ENCODE data around the gene SLC7A7. TPM values are rescaled to one million over a fixed set of nuclear protein-coding genes. Genes with fewer than 3 reads are reported as not detected.
"Not testable (repeated sequence)": the region's sequence is repeated elsewhere in the genome, so short reads cannot be mapped to it uniquely, and the experiment has no call there.

SLC7A7 gene
- total RNA-seq, 1 donor from 2014 or later = 9.7 TPM

DNA sequence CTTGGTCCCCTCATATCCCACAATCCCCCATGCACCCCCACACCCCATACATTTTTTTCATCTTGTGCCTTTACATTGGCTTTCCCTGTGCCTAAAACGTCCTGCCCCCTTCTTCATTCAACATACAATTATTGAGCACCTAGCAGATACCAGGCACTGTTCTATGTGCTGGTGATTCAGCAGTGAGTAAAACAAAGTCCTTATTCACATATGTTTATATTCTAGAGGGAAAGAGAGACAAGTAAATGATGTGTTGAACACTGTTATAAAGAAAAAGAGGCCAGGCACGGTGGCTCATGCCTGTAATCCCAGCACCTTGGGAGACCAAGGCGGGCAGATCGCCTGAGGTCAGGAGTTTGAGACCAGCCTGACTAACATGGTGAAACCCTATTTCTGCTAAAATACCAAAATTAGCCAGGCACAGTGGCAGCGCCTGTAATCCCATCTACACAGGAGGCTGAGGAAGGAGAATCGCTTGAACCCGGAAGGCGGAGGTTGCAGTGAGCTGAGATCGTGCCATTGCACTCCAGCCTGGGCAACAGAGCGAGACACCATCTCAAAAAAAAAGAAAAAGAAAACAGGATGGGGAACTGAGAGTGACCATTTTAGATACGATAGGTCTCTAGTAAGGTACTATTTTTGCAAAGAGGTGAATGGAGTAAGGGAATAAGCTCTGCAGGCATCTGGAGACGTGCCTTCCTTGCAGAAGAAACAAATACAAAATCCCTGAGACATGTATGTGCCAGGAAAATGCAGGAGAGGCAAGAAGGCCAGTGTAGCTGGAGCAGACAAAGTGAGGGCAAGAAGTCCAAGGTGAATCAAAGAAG is 12.2 kb downstream of the SLC7A7 start:
- ATAC-seq (no peak), DNase-seq (ENCODE audit: low spot score) (no peak)
- intact Hi-C loops (cut with DNase I) = no loop called here

DNA sequence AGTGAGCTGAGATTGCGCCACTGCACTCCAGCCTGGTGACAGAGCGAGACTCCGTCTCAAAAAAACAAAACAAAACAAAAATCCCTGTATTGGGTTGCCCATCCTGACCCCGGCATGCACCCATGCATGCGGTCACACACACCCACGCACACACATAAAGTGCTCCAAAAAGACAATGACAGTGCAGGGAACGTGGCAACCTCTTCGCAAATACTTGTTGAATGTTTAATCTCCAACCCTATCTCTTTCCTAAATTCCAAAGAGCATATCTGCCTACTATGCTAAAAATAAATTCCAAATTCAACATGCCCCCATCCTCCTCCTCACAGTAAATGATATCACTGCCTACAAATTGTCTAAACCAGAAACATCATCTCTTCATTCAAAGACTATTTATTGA is 13.5 kb downstream of the SLC7A7 start:
- DNase-seq (ENCODE audit: low spot score) (no peak), ATAC-seq (no peak)
- intact Hi-C loops (cut with DNase I) = no loop called here

GRCh38 chr14:22800346-22800745 is 14.9 kb downstream of the SLC7A7 start:
- ATAC-seq = no peak
- DNase-seq (ENCODE audit: low spot score) = no peak
- intact Hi-C loops (cut with DNase I) = no loop called here

DNA sequence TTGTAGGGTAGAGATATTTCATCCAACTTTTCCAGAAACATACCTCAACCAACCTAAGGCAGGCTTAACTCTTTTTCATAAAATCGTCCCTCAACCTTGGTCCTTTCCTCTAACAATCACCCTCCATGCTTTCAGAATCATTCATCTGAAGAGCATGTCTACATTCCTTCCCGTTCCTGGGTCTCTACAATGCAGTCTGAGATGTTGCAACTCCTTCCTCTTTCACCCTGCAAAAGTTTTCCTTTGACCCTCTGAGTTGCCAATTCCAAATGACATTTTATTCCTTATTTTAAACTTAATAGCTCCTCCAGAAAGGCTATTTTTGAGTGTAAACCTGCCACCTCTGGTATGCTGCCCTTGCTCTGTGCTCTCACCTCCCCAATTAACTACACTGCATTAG is 16.7 kb downstream of the SLC7A7 start:
- intact Hi-C loops (cut with DNase I) = no loop called here
- DNase-seq (ENCODE audit: low spot score) = no peak
- no peak for ATAC-seq

GRCh38 chr14:22797017-22797917 is 18.0 kb downstream of the SLC7A7 start:
- intact Hi-C loops (cut with DNase I) = no loop called here
- DNase-seq (ENCODE audit: low spot score) = no peak
- ATAC-seq = no peak

DNA sequence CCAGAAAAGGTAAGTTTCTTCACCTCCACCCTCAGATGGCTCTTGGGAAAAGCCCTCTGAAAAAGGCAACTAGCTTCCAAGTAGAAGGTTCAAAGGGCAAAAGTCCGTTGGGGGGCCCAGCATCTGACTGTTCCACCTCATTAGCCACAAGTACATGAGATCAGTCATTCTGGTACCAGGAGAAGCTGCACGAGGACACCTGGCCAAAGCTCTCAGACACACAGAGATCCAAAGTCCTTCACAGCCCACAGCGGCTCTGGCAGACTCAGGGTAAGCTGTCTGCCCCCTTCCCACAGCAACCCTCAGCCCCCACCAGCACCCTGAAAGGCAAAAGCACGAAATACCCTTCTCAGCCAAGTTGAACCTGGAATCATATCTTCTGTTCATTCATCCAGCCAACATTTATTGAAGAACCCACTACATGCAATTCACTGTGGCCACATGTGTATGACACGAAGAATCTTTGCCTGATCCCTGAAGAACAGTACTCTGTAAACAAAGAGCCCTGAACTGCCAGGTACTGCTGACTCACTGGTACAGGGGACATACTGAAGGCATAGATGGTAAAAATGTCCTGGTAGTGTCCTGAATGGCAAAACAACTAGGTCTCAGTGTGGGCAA is 19.0 kb downstream of the SLC7A7 start:
- DNase-seq (ENCODE audit: low spot score) (no peak), ATAC-seq (no peak)
- intact Hi-C loops (cut with DNase I) = no loop called here

GRCh38 chr14:22794551-22794951 is 20.7 kb downstream of the SLC7A7 start:
- DNase-seq (ENCODE audit: low spot score) = no peak
- intact Hi-C loops (cut with DNase I) = no loop called here
- no peak for ATAC-seq

- intact Hi-C loops (cut with DNase I) = no loop called here
- ATAC-seq (no peak), DNase-seq (ENCODE audit: low spot score) (no peak)
Observed at GRCh38 chr14:22793976-22794375, 21.3 kb downstream of the SLC7A7 start.

DNA sequence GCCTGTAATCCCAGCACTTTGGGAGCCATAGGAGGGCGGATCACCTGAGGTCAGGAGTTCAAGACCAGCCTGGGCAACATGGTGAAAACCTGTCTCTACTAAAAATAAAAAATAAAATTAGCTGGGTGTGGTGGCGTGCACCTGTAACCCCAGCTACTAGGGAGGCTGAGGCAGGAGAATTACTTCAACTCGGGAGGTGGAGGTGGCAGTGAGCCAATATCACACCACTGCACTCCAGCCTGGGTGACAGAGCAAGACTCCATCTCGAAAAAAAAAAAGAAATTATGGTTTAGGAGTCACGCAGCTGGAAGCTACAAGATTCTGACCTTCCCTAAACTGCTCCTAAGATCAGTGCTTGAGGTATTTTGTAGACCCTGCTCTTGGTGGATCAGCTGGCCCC is 21.7 kb downstream of the SLC7A7 start:
- intact Hi-C loops (cut with DNase I); DNase-seq (ENCODE audit: low spot score); ATAC-seq: not testable (repeated sequence)

DNA sequence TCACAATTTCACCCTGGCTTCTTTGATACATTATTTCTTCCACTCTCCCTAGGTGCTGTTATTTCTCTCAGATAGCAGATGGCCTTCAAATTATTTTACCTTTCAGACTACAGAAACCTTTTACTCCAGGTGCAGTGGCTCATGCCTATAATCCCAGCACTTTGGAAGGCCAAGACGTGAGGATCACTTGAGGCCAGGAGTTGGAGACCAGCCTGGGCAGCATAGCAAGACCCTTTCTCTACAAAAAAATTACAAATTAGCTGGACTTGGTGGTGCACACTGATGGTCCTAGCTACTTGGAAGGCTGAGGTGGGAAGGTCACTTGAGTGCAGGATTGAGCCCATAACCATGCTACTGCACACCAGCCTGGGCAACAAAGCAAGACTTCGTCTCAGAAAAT is 23.1 kb downstream of the SLC7A7 start:
- intact Hi-C loops (cut with DNase I) = no loop called here
- ATAC-seq = no peak
- DNase-seq (ENCODE audit: low spot score) = no peak

DNA sequence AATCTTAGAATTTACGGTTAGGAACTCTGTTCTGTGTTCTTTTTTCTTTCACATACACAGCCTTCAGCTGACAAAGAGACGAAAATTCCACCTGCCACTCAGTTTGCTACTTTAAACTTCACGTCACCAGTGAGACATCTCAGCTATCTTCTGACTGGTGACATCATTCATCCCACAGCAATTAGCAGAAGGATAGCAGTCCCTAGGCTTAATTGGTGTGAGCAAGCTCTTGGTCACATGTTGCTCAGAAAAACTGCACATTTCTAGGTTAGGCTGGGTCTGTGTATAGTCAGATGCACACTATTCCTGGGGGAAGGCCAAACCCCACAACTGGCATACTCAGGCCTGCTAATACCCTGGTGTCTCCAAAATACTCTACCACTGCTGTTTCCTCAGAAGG is 23.9 kb downstream of the SLC7A7 start:
- peak; percentile 17 for ATAC-seq
- intact Hi-C loops (cut with DNase I) = no loop called here

DNA sequence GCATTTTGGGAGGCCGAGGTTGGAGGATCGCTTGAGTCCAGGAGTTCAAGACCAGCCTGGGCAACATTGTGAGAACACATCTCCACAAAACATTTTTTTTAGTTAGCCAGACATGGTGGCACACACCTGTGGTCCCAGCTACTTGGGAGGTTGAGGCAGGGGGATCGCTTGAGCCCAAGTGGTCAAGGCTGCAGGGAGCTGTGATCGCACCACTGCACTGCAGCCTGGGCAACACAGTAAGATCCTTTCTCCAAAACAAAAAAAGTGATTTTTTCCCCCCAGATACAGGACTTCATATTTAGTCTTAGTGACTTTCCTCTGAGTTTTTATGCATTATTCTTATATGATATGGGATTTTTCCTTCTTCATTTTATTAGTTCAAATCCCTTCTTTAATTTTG is 28.6 kb downstream of the SLC7A7 start:
- ATAC-seq (no peak), DNase-seq (ENCODE audit: low spot score) (no peak)
- intact Hi-C loops (cut with DNase I) = no loop called here

More for the DNA sequence above, 23.9 kb downstream of the SLC7A7 start:
- no peak for DNase-seq (ENCODE audit: low spot score)

DNA sequence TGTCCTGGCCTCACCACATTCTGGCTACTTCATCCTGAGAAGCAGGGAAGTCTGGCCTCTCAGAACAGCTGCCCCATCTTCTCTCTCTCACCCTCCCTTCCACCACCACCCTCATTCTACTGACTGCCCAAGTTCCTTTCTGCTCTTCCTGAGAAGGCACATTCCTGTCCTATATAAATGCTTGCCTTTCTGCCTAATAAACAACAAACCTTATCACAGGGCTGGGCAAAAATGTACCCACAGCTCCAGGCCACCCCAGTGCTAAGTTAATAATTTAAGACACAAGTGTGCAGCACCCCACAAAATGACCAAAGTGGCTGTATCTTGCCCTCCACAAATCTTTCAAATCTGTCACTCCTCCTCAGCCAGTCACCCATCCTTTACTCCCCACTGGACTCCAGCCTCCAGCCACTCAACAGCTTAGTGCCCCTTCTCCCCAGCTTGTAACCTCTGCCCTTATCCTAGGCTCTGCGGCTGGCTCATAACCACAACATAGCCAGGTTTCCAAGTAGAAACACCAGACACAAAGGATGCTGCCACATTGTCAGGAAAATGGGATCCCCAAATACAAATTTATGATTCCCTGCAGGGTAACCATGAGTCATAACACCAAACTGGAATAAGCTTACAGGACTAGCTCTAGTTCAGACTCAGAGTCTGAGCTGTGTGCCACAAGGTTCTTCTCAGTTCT is 33.8 kb downstream of the SLC7A7 start:
- intact Hi-C loops (cut with DNase I) = no loop called here
- no peak for ATAC-seq
- DNase-seq (ENCODE audit: low spot score) = no peak

DNA sequence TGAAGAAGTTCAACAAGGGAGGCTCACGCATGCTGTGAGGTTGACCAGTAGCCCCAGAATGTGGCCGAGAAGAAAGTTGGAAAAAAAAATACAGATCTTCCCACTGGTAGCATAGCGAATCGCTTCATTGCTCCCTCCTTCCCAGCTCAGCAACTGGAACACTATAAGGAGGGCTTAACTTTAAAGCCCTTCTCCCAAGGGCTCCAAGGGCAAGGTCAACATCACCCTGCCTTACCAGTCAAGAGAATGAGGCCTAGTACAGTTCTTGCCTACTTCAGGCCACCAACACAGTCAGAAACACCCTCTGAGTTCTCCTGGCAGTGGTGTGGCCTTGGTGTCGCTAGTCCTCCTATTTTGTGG is 34.3 kb downstream of the SLC7A7 start:
- intact Hi-C loops (cut with DNase I) = no loop called here
- DNase-seq (ENCODE audit: low spot score) = no peak
- ATAC-seq = no peak

- DNase-seq (ENCODE audit: low spot score) = no peak
- intact Hi-C loops (cut with DNase I) = no loop called here
- ATAC-seq = peak; percentile 42
Observed at GRCh38 chr14:22780105-22780679, 35.0 kb downstream of the SLC7A7 start.

- no peak for ATAC-seq
- DNase-seq (ENCODE audit: low spot score) = no peak
- intact Hi-C loops (cut with DNase I) = no loop called here
Observed at GRCh38 chr14:22778084-22778483, 37.2 kb downstream of the SLC7A7 start.

DNA sequence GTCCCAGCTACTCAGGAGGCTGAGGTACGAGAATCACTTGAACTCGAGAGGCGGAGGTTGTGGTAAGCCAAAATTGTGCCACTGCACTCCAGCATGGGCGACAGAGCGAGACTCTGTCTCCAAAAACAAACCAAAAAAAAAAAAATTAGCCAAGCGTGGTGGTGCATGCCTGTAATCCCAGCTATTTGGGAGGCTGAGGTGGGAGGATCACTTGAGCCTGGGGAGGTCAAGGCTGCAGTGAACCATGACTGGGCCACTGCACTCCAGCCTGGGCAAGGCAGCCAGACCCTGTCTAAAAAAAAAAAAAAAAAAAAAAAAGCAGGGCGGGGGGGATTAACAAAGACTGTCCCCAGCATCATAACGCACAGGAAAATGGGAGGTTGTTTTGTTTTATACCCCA is 38.4 kb downstream of the SLC7A7 start:
- ATAC-seq; DNase-seq (ENCODE audit: low spot score); intact Hi-C loops (cut with DNase I): not testable (repeated sequence)

GRCh38 chr14:22776215-22776614 is 39.0 kb downstream of the SLC7A7 start:
- no peak for ATAC-seq
- intact Hi-C loops (cut with DNase I) = no loop called here

More at GRCh38 chr14:22776215-22776614, 39.0 kb downstream of the SLC7A7 start:
- no peak for DNase-seq (ENCODE audit: low spot score)

Measured in sciatic nerve (tissue), 2 donors.